Epidermal melanocyte (primary cell): ENCODE measurements around the gene CAPN9.

Source experiments
- DNase-seq: peaks from one replicate; pipeline ENCODE4 v3.0.0; 2011; ENCODE audit warnings: low spot score; ENCODE audit not compliant: insufficient read length

The CAPN9 gene

GRCh38 chr1:230797376-230797920, 50.3 kb downstream of the CAPN9 start:
- no peak for DNase-seq

GRCh38 chr1:230797942-230798365, 50.8 kb downstream of the CAPN9 start:
- DNase-seq: peak; percentile 60

- DNase-seq: no peak
These were observed 51.3 kb downstream of the CAPN9 start for GRCh38 chr1:230798491-230798890.

GRCh38 chr1:230800891-230801840, 54.0 kb downstream of the CAPN9 start:
- DNase-seq: no peak

GRCh38 chr1:230804396-230804795, 57.2 kb downstream of the CAPN9 start:
- no peak for DNase-seq

GRCh38 chr1:230806552-230806951, 59.4 kb downstream of the CAPN9 start:
- no peak for DNase-seq

- DNase-seq: no peak
These were observed 59.8 kb downstream of the CAPN9 start for GRCh38 chr1:230807029-230807428.

GRCh38 chr1:230807561-230808280, 60.5 kb downstream of the CAPN9 start:
- DNase-seq: no peak

GRCh38 chr1:230808281-230808872, 61.2 kb downstream of the CAPN9 start:
- DNase-seq: no peak

- no peak for DNase-seq
These were observed 62.2 kb downstream of the CAPN9 start for GRCh38 chr1:230809256-230809990.

GRCh38 chr1:230812568-230812967, 65.4 kb downstream of the CAPN9 start:
- DNase-seq: no peak

- no peak for DNase-seq
These were observed 67.9 kb downstream of the CAPN9 start for GRCh38 chr1:230814949-230815692.

GRCh38 chr1:230816018-230816417, 68.8 kb downstream of the CAPN9 start:
- DNase-seq: no peak

GRCh38 chr1:230818367-230818766, 71.2 kb downstream of the CAPN9 start:
- no peak for DNase-seq

GRCh38 chr1:230818901-230819300, 71.7 kb downstream of the CAPN9 start:
- no peak for DNase-seq

- no peak for DNase-seq
These were observed 72.8 kb downstream of the CAPN9 start for GRCh38 chr1:230819976-230820375.

GRCh38 chr1:230820568-230820967, 73.4 kb downstream of the CAPN9 start:
- no peak for DNase-seq

- DNase-seq: no peak
These were observed 74.2 kb downstream of the CAPN9 start for GRCh38 chr1:230821346-230821745.

- no peak for DNase-seq
These were observed 74.9 kb downstream of the CAPN9 start for GRCh38 chr1:230822092-230822581.

GRCh38 chr1:230823426-230823825, 76.2 kb downstream of the CAPN9 start:
- peak; percentile 40 for DNase-seq
